HG02798 (cell line): Measurements from ENCODE around the gene GATA6.

Experiments used
- ATAC-seq: cut with Tn5 transposase; IDR thresholded peaks from one replicate; pipeline ENCODE4 v1.9.1; 2021; ENCODE audit warnings: mild to moderate bottlenecking; ENCODE audit not compliant: unreplicated experiment, poor library complexity

GATA6 gene

DNA sequence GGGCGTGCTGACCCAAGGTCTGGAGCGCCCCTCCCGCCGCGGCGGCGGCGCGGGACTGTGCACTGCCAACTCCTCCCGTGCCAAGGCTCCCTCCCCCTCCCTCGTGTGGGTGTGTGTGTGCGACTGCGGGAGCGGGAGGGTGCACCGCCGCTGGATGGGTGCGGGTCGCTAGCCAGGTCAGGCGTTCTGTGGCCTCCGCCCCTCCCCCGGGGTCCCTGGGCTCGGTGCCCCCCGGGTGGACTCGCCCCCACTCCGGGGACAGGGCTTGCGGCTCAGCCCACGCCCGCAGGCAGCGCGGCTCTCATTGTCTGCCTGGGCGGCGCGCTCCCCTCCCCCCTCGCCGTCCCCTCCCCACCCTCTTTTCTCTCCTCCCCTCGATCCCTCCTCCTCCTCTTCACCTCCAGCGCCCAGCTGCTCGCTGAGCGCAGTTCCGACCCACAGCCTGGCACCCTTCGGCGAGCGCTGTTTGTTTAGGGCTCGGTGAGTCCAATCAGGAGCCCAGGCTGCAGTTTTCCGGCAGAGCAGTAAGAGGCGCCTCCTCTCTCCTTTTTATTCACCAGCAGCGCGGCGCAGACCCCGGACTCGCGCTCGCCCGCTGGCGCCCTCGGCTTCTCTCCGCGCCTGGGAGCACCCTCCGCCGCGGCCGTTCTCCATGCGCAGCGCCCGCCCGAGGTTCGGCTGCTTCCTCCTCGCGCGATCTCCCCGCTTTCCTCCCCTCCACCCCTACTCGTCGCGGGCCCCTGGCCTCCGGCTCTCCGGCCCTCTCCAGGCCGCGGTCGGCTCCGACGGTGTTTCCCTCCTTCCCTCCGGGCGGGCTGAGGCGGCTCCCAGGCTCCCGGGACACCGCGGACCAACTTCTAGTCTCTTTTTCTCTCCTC lies at the start of gene GATA6:
Gene GATA6 (plus strand): TSS at position 579 of the 878 bp plus-strand sequence. CDS start 1,556 bp downstream, outside the sequence.
- ATAC-seq, result peak; percentile 41

DNA sequence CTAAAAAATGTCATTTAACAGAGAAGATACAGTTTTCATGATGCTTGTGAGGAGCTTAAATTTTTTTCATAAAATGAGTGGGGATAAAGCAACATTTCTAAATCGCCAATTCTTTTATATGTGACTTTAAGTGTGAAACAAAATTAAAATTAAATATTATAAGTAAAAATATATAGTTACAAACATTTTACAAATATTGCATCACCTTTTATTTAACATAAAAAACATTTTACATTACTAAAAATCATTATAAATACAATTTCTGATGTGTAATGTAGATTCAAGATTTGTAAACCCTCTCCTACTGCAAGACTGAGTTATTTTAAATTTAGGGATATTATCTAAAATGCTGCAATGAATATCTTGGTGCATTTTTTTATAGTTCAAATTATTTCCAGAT lies 44.4 kb upstream of the GATA6 start:
- no peak for ATAC-seq

- ATAC-seq, result no peak
Measured at GRCh38 chr18:22128954-22129353, 40.4 kb upstream of the GATA6 start.

DNA sequence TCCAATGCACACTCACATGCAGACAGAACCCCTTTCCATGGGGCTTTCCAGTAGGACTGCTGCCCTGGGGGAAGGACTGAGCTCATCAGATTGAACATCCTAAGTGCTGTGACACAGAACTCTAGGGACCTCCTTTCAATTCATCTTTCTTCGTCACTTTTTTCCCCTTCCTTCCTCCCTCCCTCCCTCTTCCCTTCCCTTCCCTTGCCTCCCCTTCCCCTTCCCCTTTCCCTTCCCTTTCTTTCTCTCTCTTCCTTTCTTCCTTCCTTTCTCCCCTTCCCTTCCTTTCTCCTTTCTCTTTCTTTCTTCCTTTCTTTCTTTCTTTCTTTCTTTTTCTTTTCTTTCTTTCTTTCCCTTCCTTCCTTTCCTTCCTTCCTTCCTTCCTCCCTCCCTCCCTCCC lies 39.6 kb upstream of the GATA6 start:
- no peak for ATAC-seq

DNA sequence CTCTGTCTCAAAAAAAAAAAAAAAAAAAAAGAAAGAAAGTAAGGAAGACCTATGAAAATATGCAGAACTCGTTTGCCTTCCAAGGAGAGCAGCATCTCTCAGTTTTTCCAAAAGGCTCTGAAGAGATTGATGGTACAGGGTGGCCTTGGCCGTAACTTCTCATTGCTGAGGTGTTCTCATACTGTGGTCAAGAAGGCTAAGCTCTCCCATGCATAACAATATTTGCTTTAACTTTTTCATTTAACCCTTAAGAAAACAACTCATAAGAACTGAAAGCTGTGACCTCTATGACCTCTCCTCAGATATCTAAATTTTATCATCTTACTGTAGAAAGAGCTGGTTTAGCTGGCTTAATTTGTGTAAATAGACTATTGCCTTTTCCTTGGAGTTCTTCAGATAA lies 37.1 kb upstream of the GATA6 start:
- peak; percentile 69 for ATAC-seq

DNA sequence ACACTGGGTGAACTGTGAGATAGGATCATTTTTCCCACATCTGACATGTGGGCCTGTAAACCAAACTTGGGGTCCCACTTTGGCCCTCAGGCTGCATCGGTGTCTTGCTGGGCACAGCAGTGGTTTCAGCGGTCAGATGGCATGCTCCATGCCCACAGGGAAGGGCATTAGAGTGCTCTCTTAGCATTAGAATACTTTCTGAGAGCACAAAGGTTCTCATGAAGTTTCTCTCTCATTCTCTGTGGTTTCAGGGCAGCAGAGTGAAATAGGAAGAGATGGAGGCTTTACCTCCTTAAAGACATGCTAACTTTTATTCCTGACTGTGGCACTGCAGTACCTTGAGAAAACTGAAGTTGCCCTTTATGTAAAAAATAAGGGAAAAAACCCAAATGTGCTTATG lies 36.6 kb upstream of the GATA6 start:
- ATAC-seq, result no peak

GRCh38 chr18:22136395-22136794 lies 33.0 kb upstream of the GATA6 start:
- no peak for ATAC-seq

GRCh38 chr18:22141211-22141610 lies 28.2 kb upstream of the GATA6 start:
- ATAC-seq, result no peak

GRCh38 chr18:22143347-22144340 lies 25.7 kb upstream of the GATA6 start:
- no peak for ATAC-seq

- ATAC-seq, result no peak
Measured at GRCh38 chr18:22145160-22145559, 24.2 kb upstream of the GATA6 start.

GRCh38 chr18:22149710-22150109 lies 19.7 kb upstream of the GATA6 start:
- no peak for ATAC-seq

DNA sequence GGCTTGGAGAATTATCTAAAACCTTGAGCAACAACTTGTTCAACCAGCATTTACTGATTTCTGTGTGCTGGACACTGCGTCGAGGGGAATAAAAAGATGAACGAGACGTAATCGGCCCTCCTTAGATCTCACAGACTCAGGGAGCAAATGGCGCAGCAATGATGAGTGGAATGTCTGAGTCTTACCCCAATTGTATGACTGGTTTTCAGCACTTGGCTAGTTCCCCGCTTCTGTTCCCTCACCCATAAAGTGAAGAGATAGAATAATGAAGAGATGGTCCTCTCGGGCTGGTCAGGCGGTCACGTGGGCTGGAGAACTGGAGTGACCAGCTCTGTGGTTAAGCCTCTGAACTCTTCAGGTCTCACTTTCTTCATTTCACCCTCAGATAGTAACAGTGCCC lies 17.3 kb upstream of the GATA6 start:
- ATAC-seq, result no peak

DNA sequence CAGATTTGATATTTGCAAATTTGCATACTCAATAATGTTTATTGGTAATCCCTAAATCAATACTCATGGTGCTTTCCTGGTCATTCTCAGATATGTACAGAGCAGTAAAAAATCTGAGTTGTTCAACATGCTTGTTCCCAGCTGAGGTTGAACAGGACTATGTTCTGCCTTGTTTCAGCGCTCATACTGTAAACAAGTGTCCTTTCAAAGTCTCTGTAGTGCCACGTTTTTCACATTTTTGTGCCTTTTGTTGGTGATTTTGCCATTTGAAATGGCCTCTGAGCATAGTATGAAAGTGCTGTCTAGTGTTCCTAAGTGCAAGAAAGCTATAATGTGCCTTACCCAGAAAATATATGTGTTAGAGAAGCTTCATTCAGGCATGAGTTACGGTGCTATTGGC lies 16.0 kb upstream of the GATA6 start:
- no peak for ATAC-seq

GRCh38 chr18:22155584-22155983 lies 13.8 kb upstream of the GATA6 start:
- ATAC-seq, result no peak

DNA sequence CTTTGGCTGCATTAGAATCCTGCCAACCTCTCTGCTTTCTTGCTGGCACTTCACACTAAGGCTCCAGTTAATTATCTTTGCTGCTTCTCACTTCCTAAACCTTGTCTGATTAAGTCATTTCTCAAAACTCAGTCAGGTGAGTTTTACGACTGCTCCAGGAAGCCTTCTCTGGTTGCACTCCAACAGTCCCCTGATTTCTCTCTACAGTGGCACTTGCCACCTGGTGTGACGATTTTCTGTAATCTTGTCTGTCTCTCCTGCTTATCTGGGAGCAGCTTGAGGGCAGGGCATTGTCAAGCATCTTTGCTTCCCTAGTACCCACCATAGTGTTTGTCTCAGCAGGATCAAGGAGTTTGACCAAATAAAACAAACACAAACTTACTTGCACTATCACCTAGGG lies 10.4 kb upstream of the GATA6 start:
- no peak for ATAC-seq

DNA sequence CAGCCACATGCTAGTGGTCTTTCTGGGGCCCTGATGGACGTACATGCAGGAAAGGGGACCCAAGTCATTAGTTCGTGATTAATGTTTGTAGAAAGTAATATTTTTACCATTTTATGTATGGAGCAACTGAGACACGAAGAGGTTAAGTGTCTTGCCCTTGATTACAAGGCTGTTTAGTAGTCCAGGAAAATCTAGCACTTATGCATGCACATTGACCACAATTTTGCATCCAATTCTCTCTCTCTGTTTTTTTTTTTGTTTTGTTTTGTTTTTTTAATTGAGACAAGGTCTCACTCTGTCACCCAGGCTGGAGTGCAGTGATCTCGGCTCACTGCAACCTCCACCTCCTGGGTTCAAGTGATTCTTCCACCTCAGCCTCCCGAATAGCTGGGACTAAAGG lies 8.3 kb upstream of the GATA6 start:
- no peak for ATAC-seq

DNA sequence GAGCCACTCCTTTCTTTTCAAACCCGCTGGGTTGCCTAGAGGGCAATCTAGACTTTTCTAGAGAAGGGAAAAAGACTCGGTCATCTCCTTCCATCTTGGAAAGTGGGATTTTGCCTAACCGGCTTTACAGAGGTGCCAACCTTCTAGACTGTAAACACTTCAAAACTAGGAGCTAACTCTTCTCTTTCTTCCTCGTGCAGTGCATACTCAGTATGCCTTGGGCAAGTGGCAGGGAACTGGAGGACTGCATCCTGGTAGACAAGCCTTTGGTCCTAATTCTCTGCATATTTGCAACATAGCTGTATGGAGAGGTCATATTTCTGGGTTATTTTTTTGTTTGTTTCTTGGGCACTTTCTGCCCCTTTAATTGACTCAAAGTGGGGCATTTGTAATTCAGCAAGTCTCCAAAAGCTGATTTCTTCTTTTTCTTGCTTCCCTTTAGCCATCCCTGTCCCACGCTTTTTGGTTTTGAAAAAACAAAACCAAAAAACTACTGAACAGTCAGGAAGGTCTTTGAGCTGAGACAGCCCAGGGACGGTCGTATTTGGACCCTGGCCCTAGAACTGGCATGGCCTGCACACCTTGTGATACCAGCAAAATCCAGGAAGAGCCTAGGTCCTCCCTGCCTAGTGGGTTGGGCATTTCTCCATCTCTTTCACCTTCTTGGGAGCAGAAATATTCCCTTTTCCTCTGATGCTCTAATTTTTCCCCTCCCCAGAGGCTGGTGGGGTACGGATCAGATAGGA lies 5.8 kb upstream of the GATA6 start:
- ATAC-seq, result no peak

DNA sequence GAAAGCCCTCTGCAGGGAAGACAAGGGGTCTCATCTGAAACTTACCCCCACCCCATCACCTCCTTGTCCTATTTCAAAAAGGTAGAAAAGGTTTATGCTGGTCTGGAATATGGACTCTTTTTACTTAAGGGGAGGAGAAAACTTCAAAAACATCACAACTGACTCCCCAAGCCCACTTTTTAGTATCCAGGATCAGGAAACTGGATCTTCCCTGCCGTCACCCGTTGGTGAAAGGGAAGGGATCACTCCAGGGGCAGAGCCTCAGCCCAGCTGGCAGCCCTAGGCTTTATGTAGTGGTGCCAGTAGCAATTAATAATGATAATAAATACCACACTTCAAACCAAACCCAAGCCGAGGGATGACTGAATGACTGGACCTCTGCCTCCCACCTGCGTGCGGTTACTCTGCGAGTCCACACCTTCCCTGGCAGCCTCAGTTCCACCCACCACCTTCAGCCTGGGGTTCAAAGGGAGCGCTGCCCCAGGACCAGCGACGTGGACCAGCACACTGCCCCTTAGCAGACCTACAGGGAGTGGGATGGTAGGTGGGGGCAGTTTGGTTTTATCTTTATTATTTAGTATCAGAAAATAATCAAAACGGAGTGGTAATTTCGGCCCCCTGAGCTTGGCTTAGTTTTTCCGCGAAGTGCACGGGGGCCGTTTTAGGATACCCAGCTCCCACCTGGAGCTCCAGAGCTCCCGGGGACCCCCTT lies 4.9 kb upstream of the GATA6 start:
- no peak for ATAC-seq

- ATAC-seq, result no peak
Measured at GRCh38 chr18:22165049-22165602, 4.3 kb upstream of the GATA6 start.
